Renal cortex interstitium (tissue), 11 donors: ENCODE results near the gene ADARB2. TPM values are rescaled to one million over a fixed set of nuclear protein-coding genes. Genes with fewer than 3 reads are reported as not detected.

Source experiments
- DNase-seq, 11 donors: peaks; one replicate each; pipeline ENCODE4 v3.0.0-alpha.2; 2013; ENCODE audit warnings: low read depth in 9 of 11, low spot score in 4 of 11; ENCODE audit errors: extremely low read depth in 1 of 11
- polyA plus RNA-seq, 3 donors: library from polyadenylated mRNA; unstranded; fragments of 120-200 nt; gene quantifications; one replicate each; pipeline ENCODE4 v1.2.1, GENCODE V29; 2013; ENCODE audit not compliant: insufficient read length in 3 of 3

The ADARB2 gene
- polyA plus RNA-seq, 3 donors, result 1.1 to 2.1 (median 1.5) TPM

- DNase-seq, result no peak
These were observed 128.3 kb downstream of the ADARB2 start for GRCh38 chr10:1608851-1609647.

- no peak for DNase-seq
These were observed 128.9 kb downstream of the ADARB2 start for GRCh38 chr10:1608408-1608807.

- DNase-seq, result no peak
These were observed 129.9 kb downstream of the ADARB2 start for GRCh38 chr10:1607466-1607865.

GRCh38 chr10:1605999-1606940 is 131.1 kb downstream of the ADARB2 start:
- DNase-seq, result no peak

- DNase-seq, result no peak
These were observed 132.2 kb downstream of the ADARB2 start for GRCh38 chr10:1605121-1605520.

- no peak for DNase-seq
These were observed 133.1 kb downstream of the ADARB2 start for GRCh38 chr10:1604246-1604645.

- no peak for DNase-seq
These were observed 134.1 kb downstream of the ADARB2 start for GRCh38 chr10:1603181-1603580.

- no peak for DNase-seq
These were observed 135.3 kb downstream of the ADARB2 start for GRCh38 chr10:1602037-1602484.

GRCh38 chr10:1601406-1601805 is 135.9 kb downstream of the ADARB2 start:
- DNase-seq, result no peak

- no peak for DNase-seq
These were observed 136.5 kb downstream of the ADARB2 start for GRCh38 chr10:1600861-1601260.

GRCh38 chr10:1598393-1599153 is 138.8 kb downstream of the ADARB2 start:
- no peak for DNase-seq

GRCh38 chr10:1597370-1598146 is 139.8 kb downstream of the ADARB2 start:
- no peak for DNase-seq

- DNase-seq, result no peak
These were observed 140.7 kb downstream of the ADARB2 start for GRCh38 chr10:1596482-1597099.

- no peak for DNase-seq
These were observed 141.6 kb downstream of the ADARB2 start for GRCh38 chr10:1595726-1596125.

- no peak for DNase-seq
These were observed 142.1 kb downstream of the ADARB2 start for GRCh38 chr10:1595242-1595600.

GRCh38 chr10:1594372-1595241 is 142.7 kb downstream of the ADARB2 start:
- DNase-seq, result no peak

GRCh38 chr10:1591742-1592141 is 145.6 kb downstream of the ADARB2 start:
- no peak for DNase-seq
